ENCODE results near the gene ZNF583.

ZNF583 gene

DNA sequence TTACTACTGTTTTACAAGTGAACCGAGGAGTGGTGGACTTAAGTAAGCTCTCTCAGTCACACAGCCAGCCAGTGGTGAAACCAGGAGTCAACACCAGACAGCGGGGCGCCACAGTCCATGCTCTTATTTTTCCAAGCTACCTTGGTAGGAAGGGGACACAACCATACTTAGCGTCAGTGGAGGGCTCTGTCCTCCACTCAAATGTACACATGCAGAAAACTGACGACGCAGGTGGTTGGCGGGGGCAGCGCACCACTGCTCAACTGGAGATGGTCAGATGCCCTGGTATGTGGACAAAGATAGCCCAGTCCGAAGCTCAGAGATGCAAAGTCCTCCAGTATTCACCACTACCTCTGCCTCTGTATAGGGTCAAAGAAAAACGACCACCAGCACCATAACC is 72.0 kb downstream of the ZNF583 start:
- DNase-seq: no peak
